Measurements from ENCODE around the gene STARD7. TPM values are rescaled to one million over a fixed set of nuclear protein-coding genes. Genes with fewer than 3 reads are reported as not detected.

The STARD7 gene
- total and polyA plus RNA-seq, 10 of the 15 experiments (the other 5 are each of a cell fraction or from before 2014, with no cell fraction given): 85.4 to 237 (median 153) TPM

DNA sequence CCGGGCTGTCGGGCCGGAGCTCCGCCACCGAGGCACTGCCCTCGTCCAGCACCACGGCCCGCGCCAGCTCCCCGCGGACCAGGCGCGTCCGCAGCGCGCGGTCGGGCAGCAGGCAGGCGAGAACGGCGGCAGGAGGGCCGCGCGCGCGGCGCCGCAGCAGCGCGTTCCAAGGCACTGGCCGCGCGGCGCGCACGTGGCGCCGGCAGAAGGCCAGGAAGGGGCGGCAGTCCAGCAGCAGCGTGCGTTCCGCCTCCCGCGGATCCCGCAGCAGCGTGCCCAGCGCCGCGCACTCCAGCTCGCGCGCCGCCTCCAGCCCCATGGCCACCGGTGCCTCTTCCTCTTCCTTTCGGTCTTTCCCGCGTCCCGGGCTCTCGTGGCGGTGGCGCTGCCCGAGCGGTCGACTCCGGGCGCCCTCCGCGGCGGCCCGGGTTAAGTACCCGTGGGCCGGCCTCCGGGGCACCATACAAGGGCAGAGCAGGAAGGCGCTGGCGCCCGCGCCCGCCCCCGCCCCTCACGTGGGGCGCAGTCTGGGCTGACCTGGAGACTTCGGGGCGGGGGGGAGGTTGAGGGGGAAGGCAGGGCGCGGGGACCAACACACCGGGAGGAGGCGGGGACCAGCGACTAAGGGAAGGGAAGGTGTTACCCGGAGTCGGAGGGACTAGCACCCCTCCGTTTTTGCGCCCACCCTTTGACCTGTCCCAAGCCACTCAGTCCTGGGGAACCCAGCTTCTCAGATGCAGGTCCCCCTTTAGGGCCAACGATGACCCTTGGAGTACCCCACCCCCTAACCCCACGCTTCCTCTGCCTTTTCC, 63.4 kb downstream of the STARD7 start, which contains the start of gene DUSP2 (continued):
- TF ChIP-seq STAT1 (conservative IDR thresholded peaks at IDR 0.05) (0 out of 2 replicates have a peak, but pooled peaks have one; percentile 81), ZZZ3 (IDR thresholded peaks at IDR 0.05; ENCODE audit: control insufficient read depth, insufficient read length, low read depth) (no peak), RELA (IDR thresholded peaks at IDR 0.05; ENCODE audit: borderline replicate concordance, partially characterized antibody) (peak; percentile 5), TAF1 (IDR thresholded peaks at IDR 0.05; ENCODE audit: borderline replicate concordance, low read depth, low read length) (peak; percentile 93), CEBPB (IDR thresholded peaks at IDR 0.05; ENCODE audit: borderline replicate concordance in 1 of 2, low read depth in 2 of 2, low read length in 2 of 2) (no peak), SIN3A (IDR thresholded peaks at IDR 0.05; ENCODE audit: low read depth, low read length) (peak; percentile 81), WRNIP1 (IDR thresholded peaks at IDR 0.05; ENCODE audit: borderline replicate concordance, low read depth, low read length) (0 out of 2 replicates have a peak, but pooled peaks have one; percentile 49), HSF1 (IDR thresholded peaks at IDR 0.05; ENCODE audit: low read depth, low read length) (0 out of 2 replicates have a peak, but pooled peaks have one; percentile 41), EZH2 (IDR thresholded peaks at IDR 0.05; ENCODE audit: borderline replicate concordance, control insufficient read depth, low read depth, low read length) (no peak), ATF7 (IDR thresholded peaks at IDR 0.05; ENCODE audit: low read depth) (peak; percentile 37), CREM (IDR thresholded peaks at IDR 0.05; ENCODE audit: low read depth) (peak; percentile 44), PAX5 (IDR thresholded peaks at IDR 0.05; ENCODE audit: borderline replicate concordance, low read depth, low read length) (peak; percentile 79; the same call in 1 of the 2 replicates), ZNF622 (IDR thresholded peaks at IDR 0.05) (no peak; the same call in 1 of the 2 replicates), KLF5 (IDR thresholded peaks at IDR 0.05; ENCODE audit: partially characterized antibody) (peak; percentile 92), TCF12 (IDR thresholded peaks at IDR 0.05; ENCODE audit: low read depth, low read length) (peak; percentile 12; the same call in 1 of the 2 replicates), ZBTB4 (CRISPR knock-in tag; IDR thresholded peaks at IDR 0.05) (no peak), BMI1 (IDR thresholded peaks at IDR 0.05; ENCODE audit: borderline replicate concordance) (no peak), ZBTB33 (IDR thresholded peaks at IDR 0.05) (no peak)
- TF ChIP-seq, protein P1, sequence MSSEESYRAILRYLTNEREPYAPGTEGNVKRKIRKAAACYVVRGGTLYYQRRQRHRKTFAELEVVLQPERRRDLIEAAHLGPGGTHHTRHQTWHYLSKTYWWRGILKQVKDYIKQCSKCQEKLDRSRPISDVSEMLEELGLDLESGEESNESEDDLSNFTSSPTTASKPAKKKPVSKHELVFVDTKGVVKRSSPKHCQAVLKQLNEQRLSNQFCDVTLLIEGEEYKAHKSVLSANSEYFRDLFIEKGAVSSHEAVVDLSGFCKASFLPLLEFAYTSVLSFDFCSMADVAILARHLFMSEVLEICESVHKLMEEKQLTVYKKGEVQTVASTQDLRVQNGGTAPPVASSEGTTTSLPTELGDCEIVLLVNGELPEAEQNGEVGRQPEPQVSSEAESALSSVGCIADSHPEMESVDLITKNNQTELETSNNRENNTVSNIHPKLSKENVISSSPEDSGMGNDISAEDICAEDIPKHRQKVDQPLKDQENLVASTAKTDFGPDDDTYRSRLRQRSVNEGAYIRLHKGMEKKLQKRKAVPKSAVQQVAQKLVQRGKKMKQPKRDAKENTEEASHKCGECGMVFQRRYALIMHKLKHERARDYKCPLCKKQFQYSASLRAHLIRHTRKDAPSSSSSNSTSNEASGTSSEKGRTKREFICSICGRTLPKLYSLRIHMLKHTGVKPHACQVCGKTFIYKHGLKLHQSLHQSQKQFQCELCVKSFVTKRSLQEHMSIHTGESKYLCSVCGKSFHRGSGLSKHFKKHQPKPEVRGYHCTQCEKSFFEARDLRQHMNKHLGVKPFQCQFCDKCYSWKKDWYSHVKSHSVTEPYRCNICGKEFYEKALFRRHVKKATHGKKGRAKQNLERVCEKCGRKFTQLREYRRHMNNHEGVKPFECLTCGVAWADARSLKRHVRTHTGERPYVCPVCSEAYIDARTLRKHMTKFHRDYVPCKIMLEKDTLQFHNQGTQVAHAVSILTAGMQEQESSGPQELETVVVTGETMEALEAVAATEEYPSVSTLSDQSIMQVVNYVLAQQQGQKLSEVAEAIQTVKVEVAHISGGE (CRISPR knock-in tag; IDR thresholded peaks at IDR 0.05): peak; percentile 65

Measured in GM12878 (cell line).